Amniotic stem cell (primary cell): ENCODE data around the gene ANGPTL2.

ENCODE experiments used
- DNase-seq: peaks from one replicate; lab custom pipeline; 2025; lab: John Stamatoyannopoulos, UW

The ANGPTL2 gene

GRCh38 chr9:127118597-127119319 lies 3.7 kb downstream of the ANGPTL2 start:
- DNase-seq: no peak

GRCh38 chr9:127117801-127118200 lies 4.6 kb downstream of the ANGPTL2 start:
- no peak for DNase-seq

GRCh38 chr9:127116957-127117356 lies 5.5 kb downstream of the ANGPTL2 start:
- DNase-seq: no peak

- DNase-seq: no peak
Measured at GRCh38 chr9:127116088-127116726, 6.2 kb downstream of the ANGPTL2 start.

GRCh38 chr9:127114606-127115005 lies 7.8 kb downstream of the ANGPTL2 start:
- no peak for DNase-seq

- DNase-seq: no peak
Measured at GRCh38 chr9:127113191-127113972, 9.1 kb downstream of the ANGPTL2 start.

GRCh38 chr9:127112735-127113161 lies 9.7 kb downstream of the ANGPTL2 start:
- DNase-seq: no peak

GRCh38 chr9:127112056-127112455 lies 10.4 kb downstream of the ANGPTL2 start:
- DNase-seq: no peak

GRCh38 chr9:127109212-127109711 lies 13.2 kb downstream of the ANGPTL2 start:
- no peak for DNase-seq

GRCh38 chr9:127107929-127108876 lies 14.2 kb downstream of the ANGPTL2 start:
- DNase-seq: no peak

- no peak for DNase-seq
Measured at GRCh38 chr9:127107171-127107928, 15.1 kb downstream of the ANGPTL2 start.

- no peak for DNase-seq
Measured at GRCh38 chr9:127106466-127106855, 16.0 kb downstream of the ANGPTL2 start.

GRCh38 chr9:127105805-127106465 lies 16.5 kb downstream of the ANGPTL2 start:
- DNase-seq: no peak

- DNase-seq: no peak
Measured at GRCh38 chr9:127104581-127105311, 17.7 kb downstream of the ANGPTL2 start.

GRCh38 chr9:127102788-127103187 lies 19.6 kb downstream of the ANGPTL2 start:
- no peak for DNase-seq

- DNase-seq: no peak
Measured at GRCh38 chr9:127102176-127102575, 20.3 kb downstream of the ANGPTL2 start.

- no peak for DNase-seq
Measured at GRCh38 chr9:127099664-127100063, 22.8 kb downstream of the ANGPTL2 start.

GRCh38 chr9:127098916-127099553 lies 23.4 kb downstream of the ANGPTL2 start:
- DNase-seq: no peak

- no peak for DNase-seq
Measured at GRCh38 chr9:127097683-127098082, 24.8 kb downstream of the ANGPTL2 start.
